ENCODE data around the gene MAP2K4.

The MAP2K4 gene

DNA sequence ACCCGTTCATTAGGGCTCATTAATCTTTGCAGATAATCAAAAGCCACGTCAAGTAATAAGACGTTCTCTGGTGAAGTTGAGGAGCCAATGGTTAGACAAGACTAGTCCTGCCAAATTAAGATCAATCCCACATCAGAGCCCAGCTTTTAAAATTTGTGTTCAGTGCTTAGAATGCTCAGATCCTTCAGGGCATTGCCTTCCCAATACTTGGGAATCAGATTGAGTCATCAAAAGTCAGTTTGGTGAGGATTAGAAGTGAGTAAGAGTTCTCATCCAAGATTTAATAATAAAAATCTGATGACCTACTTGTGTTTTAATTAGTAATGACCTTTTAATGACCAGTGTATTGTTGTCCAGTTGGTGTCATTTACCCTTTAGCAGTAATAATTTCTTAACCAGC lies 19.8 kb downstream of the MAP2K4 start:
- no peak for ATAC-seq
- DNase-seq, result no peak

DNA sequence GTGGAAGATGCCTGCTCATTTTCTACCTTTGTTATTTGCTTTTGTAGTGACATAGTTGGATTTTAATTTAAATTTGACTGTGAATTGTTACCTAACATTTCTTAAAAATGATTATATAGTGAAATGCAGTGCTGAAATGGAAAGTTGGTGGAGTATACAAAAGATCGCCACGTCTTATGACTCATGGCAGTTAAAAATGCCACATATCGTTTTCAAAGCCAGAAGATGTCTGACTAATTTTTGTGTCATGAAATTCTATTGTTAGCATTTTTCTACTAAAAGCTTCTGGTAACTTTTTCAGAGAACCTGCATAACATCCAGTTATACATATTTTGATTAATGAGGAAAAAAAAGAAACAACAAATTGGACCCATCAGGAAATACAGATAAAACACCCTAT lies 20.6 kb downstream of the MAP2K4 start:
- no peak for DNase-seq
- peak; percentile 76 for ATAC-seq

DNA sequence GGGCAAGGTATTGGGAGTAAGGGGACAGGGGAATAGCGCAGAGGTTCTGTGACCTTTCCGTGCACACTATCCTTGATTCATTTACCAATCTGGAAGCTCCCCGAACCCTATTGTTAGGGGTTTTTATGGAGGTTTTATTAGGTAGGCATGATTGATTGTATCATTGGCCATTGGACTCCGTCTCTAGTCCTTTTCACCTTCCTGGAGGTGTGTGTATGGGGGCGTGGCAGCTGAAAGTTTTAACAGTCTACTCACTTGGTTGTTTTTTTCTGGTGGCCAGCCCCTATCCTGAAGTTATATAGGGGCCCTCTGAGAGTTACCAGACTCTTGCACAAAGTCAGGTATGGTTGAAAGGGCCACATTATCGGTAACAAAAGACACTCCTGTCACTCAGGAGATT lies 23.0 kb downstream of the MAP2K4 start:
- ATAC-seq, result no peak

DNA sequence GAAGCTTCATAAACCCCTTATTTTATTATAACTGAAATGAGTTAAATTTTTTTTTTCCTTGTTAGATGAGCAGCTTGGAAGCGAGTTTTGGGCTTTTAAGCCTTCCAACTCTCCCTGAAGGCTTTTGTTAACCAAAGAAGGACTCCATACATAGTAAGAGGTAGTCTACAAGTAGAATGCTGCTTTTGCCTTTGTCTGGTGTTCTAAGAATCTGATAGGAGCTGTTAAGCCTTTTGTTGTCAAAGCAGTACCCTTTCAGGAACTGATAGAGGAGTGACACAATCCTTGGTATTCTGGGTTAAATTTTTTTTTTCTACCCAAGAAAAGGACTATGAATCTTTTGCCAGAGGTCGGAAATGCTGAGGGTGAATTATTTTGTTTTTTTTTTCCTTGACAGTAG lies 26.1 kb downstream of the MAP2K4 start:
- DNase-seq (no peak), ATAC-seq (no peak)

More for the DNA sequence above, 23.0 kb downstream of the MAP2K4 start:
- no peak for DNase-seq

DNA sequence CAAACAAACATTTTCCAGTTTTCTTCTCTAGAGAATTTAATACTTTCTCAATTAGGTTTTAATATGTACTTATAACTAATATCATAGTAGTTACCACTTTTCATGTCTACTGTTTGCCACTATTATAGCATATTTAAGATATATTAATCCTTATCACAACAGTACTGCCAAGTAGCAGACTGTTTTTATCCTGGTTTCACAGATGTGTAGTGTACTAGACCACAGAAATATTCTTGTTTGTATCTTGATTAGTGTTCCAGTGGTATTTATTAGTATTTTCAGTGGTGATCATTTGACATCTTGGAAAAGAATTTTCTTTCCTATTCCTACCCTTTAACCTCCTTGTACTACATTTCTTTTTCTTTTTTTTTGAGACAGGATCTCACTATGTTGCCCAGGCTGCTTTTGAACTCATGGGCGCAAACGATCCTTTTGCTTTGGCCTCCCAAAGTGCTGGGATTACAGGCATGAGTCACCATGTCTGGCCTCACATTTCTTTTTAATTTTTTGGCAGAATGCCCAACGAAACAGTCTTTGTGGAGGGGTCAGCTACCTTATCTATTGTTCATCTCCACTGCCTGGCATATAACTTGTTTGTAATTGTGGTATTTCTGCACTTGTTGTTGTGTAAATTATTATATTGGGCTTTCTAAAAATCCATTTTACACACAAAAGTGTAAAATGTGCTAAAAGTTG lies 27.2 kb downstream of the MAP2K4 start:
- DNase-seq (no peak), ATAC-seq (no peak)

DNA sequence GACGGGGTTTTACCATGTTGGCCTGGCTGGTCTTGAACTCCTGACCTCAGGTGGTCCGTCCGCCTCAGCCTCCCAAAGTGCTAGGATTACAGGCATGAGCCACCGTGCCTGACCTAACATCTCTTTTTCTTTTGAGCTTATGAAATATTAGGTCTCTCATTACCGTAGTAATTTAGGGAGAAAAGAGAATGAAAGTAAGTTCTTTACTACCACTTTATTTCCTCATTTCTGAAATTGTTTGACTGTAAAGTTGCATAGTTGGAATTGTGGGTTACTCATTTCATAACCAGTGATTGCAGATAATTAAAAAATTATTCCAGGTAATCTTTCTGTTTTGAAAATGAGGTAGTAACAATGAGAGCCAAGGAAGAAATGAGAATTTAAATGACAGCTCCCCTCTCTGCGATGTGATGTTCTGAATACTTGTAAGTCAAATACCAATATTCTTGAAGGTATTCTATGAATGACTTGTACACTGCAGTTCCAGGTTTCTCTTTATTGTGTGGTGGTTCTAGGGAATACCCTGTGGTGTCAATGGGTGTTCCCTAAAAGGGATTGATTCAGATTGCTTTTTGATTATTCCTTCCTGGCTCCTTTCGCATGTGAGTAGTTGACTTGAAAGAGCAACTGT lies 28.3 kb downstream of the MAP2K4 start:
- no peak for ATAC-seq
- no peak for DNase-seq

DNA sequence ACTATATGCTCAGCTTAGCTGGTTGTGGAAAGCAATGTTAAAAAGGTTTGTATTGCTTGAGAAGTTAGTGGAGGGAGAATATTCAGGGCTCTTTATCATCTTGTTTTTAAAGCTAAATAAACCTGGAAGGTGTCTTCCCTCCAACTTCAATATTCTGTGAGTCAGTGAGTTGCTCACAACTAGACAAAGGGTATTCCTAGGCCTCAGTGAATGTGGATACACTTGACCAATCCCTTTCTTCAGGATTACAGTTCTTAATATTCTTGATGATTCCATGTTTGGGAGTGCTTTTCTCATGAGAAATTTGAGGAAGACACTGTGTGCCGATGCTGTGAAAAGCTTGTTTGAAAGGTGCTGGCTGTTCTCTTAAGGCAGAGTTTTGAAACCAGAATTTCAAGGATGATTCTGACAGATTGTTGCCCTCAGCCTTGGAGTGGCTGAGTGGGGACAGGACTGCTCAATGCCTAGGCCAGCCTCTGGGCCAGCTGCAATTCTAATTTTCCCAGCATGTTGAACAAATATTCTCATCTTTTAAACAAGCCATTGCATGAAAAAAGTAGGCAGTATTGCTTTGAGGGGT lies 30.1 kb downstream of the MAP2K4 start:
- DNase-seq, result no peak
- no peak for ATAC-seq

DNA sequence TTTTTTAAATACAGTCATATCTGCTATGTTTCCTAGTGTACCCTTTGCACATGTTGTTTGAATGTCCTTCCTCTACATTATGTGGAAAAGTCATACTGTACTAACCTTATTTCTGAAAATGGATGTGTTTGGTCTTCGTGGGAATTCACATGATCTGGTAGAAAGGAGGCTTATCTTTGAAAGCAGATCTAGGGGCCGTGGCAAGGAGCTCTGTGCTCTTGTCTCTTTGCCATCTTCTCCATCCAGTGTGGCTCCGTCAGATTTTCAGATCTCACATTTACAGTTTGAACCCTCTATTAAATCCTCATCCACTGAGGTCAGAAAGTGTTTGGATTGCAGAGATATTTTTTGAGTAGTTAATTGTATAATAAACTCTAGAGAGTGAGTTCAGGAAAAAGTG lies 32.9 kb downstream of the MAP2K4 start:
- no peak for DNase-seq
- no peak for ATAC-seq

DNA sequence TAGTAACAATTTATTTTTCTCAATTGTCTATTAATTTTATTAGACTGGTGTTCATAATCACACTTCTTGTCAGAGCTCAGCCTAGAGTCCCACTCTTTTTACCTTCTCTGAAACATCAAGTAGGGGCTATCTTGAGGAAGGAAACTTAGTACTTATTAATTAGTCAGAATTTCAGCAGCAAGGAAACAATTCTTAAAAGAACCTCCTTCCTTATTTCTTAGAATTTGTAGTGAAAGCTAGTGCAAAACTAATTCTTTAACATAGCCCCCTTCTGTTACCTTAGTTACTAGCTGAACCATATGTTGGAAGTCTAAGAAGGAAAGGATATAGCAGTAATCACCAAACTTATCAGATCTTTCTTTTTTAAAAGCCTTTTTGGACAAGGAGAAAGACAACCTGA lies 35.2 kb downstream of the MAP2K4 start:
- peak; percentile 46 for ATAC-seq
- no peak for DNase-seq

DNA sequence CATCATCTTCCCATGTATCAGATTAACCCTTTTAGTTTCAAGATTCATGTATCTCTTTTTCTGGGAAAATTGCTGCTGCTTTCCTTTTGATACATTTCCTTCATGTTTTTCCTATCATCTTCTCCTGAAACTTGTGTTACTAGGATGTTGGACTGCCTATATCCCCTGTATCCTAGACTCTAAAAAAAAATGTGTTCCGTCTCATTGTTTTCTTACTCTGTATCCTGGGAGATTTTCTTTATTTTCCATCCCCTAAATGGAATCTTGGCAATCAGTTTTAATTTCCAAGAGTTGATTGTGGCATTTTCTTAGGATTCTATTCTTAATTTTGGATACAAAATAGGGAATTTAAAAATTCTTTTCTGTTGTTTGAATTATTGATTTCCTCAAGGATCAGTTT lies 36.8 kb downstream of the MAP2K4 start:
- ATAC-seq, result no peak
- no peak for DNase-seq

DNA sequence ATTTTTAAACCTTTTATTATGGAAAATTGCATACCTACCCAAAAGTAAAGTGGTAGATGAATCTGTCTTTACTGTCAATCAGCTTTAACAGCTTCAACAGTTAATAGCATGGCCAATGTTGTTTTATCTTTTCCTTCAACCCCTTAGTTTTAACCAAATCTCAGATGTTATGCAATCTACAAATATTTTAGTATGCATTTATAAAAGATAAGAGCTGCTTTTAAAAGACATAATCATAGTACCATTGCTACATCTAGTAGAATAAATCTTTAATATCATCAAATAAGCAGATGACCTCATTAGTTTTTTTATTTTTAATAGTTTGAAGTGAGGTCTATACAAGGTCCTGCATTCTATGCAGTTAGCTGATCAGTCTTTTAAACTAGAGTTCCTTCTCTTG lies 37.9 kb downstream of the MAP2K4 start:
- no peak for DNase-seq

DNA sequence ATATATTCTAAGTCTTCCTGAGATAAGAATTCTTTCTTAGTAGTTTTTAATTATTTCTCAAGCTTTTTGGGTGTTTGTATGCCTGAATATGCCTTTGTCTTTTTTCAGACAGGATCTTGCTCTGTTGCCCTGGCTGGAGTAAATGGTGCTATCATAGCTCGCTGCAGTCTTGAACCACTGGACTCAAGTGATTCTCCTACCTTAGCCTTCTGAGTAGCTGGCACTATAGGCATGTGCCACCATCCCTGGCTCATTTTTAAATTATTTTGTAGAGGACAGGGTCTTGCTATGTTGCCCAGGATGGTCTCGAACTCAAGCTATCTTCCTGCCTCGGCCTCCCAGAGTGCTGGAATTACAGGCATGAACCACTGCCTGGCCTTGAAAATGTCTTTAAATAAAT lies 41.6 kb downstream of the MAP2K4 start:
- no peak for ATAC-seq
- DNase-seq, result no peak

More for the DNA sequence above, 37.9 kb downstream of the MAP2K4 start:
- no peak for ATAC-seq

DNA sequence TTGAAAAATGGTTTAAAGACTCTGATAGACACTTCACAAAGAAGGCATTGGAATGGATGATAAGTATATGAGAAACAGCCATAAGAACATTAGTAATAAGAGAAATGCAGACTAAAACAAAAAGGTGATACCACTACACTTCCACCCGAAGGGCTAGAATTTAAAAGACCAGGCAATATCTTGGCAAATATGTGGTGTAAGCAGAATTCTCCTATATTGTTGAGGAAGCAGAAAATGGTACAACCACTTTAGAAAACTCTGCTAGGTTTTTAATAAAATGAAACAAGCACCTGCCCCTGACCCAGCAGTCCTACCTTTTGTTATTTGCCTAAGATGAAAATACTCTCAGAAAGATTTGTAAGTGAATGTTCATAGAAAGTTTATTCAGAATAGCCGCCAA lies 43.7 kb downstream of the MAP2K4 start:
- DNase-seq, result no peak
- no peak for ATAC-seq

DNA sequence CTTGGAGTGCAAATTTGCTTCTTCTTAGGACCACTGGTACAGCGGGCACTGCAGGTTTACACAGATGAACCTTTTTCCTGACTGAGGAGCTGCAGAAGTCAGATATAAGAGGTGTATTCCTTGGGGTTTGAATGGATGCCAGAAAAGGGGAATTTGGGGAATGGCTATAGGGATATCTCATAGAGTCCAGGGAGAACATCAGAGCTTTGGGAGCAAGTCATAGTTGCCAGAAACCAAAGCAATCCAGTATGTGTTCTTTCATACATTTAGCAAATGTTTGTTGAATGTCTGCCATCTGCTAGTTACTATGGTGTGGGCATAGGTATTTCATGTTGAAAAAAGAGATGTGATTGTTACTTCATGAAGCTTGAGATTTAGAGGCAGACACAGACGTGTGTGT lies 46.8 kb downstream of the MAP2K4 start:
- ATAC-seq (no peak), DNase-seq (no peak)

DNA sequence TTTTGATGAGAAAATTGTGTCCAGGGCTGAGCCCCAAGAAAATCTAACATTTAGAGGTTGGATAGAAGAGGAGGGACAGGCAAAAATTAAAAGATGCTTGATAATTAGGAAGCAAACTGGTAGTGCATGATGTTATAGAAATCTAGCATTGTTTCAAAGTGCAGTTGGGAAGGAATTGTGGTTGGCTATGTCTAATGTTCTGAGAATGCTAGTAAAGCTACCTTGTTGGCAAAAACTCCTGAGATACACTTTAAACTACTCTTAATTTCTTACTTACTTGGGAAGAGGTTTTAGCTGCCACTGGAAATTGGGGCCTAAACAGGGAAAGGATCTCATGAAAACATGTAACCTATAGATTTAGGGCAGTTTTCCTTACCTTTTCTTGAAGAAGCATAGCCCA lies 48.3 kb downstream of the MAP2K4 start:
- no peak for DNase-seq
- ATAC-seq, result no peak

DNA sequence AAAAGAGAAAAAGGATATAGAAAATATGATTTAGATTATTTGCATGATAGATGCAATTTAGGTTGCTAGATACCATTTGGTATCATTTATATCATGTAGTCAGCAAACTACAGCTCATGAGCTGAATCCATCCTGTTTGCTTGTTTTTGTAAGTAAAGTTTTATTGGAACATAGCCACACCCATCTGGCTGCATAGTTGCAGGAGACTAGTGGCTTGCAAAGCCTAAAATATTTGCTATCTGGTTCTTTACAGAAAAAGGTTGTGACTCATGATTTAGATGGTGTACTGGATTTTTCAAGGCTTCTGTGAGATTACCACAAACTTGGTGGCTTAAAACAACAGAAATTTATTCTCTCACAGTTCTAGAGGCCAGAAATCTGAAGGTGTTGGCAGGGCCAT lies 49.9 kb downstream of the MAP2K4 start:
- ATAC-seq, result no peak
- DNase-seq, result no peak

DNA sequence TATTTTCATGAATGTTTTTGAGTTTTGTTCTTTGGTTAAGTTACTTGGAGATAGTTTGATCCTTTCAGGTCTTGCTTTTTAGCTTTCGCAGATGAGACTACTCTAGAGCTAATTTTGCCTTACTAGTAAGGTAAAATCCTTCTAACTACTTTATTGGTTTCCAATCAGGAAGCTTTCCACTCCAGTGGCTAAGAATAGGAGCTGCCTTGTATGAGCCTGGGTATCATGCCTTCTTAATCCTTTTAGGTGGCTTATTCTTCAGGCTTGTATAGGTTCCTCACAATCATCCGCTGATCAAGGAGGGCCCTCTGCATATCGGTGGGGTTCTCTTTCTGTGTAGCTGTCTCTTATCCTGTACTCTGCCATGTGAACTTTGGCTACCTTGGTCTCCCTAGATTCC lies 53.7 kb downstream of the MAP2K4 start:
- DNase-seq, result no peak
- no peak for ATAC-seq

DNA sequence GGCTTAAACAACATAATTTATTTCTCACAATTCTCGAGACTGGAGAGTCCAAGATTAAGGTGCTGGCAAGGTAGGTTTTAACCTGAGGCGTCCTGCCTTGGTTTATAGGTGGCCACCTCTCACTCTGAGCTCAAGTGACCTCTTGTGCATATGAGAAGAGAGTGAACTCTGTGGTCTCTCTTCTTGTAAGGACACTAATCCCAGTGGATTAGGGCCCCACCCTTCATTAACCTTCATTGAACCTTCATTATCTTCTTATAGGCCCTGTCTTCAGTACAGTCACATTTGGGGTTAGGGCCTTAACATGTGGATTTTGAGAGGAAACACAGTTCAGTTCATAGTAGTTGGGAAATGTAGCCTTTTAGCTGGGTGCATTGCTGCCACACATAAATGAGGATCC lies 57.1 kb downstream of the MAP2K4 start:
- ATAC-seq (no peak), DNase-seq (no peak)

DNA sequence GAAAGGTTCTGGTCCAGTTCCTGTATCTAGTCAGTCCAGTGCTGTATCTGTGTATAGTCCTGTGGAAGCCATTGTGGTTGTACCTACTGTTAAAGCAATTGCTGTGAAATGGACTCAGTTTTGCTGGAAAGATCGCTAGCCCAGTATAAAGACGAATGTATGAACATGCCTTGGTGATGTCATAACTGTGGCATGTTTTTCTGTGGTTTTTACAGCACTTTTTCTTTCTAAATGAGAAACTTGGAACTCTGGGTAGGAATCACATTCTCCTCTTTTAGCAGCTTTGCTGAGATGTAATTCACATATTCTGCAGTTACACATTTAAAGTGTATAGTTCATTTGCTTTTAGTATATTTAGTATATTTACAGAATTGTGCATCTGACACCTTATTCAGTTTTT lies 58.1 kb downstream of the MAP2K4 start:
- DNase-seq (no peak), ATAC-seq (no peak)

DNA sequence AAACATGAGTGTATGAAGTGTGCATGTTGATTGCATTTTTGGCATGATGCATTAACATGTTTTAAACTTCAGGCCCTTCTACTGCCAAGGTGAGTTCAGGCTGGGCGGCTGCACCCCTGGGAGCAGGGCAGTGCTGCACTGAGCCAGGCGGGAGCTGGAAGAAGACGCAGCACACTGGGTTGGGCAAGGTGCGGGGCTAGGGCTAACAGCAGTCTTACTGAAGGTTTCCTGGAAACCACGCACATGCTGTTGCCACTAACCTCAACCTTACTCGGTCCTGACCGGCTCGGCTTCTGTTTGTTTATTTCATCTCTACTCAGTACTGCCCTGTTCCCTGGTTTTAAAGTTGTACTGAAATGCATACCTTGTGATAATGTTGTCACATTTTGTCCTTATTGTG lies 61.0 kb downstream of the MAP2K4 start:
- ATAC-seq (no peak), DNase-seq (no peak)

DNA sequence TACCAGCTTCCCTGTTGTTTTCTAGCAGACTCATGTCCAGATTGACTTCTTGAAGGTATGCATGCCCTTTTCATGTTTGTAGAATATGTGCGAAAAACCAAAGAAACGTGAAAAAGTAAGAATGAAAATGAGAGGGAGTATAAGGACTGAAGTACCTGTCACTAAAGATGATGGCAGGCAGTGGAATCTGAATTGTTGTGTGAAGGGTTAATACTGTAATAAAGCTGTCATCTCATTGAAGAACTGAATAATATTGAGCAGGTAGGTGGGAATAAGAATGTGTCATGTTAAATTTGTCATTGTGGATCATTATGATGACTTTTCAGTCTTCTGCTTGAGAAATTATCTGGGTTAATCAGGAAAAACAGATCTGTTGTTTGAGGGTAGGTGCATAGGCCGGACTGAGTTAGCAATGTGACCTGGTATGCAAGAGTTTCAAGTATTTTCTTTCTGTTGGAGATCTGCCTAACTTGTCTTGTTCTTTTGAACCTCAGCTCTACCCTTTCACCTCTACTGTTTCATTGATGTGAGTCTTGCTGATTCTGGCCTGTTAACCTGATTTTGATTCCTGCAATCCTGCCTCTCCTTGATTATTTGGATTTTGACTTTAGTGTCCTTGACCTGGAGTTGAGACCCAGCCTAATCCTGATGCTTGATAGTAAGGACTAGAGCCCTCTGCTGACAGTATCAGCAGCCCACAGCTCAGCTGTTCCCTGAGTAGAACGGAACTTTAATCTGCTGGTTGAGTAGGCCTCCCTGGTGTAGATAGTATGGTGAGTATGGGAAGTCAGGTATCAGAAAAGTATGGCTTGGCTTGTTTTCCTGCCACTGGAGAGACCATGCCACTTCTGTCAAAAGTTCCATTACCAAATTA lies 64.6 kb downstream of the MAP2K4 start:
- ATAC-seq, result no peak
- DNase-seq, result no peak

DNA sequence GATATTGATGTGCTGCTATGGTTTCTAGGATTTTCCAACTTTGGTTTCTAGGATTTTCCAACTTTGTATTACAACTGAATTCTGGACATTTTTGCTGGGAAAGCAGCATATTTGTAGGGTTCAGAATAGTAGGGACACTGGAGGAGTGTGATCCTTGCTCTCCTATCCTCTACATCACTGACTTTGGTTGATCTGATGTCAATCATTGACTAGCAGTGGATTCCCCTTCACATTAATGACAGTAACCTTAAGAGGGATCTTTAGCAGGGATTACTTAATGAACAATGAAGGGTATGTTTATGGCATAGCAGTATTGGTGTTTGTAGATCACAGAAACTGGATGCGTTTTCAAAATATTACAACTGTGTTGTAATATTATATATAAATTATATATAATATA lies 67.4 kb downstream of the MAP2K4 start:
- DNase-seq (no peak), ATAC-seq (no peak)

DNA sequence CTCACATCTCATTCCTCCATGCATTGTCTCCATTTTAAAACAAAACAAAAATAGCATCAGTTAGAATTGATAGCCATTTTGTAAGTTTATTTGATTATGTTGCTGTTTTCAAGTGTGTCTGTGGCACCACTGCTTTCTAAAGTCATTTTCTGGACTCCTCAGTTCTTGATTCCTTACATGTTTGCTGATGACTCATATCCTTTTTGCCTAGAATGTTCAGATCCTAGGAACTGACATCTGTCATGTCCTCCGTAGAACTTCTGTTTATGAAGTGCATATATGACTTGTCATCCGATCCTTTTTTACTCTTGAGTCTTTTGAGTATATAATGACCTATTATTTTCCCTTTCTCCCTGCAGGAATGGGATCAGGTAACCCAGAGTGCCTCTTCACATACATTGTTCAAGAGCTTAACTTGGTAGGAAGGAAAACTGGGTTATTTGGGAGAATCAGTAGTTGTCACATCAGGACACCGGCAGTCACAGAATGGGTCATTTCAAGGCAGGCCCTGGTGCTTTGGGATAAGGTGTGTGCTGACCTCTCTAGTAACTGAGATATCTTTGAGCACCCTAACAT lies 69.2 kb downstream of the MAP2K4 start:
- DNase-seq, result no peak
- ATAC-seq, result no peak

All from stimulated activated naive CD8-positive, alpha-beta T cell treated with anti-CD3 and anti-CD28 coated beads, Interleukin-15, Interleukin-2, amounts not matched to agents 100 U/mL and 50 U/mL, for 24 hours (primary cell).